SK-N-SH treated with all-trans-retinoic acid at 6 μM for 48 hours (cell line): ENCODE measurements around the gene PLEKHG5.

Source experiments
- ATAC-seq: fragments of 200-7000 bp; cut with Tn5 transposase; 3 replicates; pipeline ENCODE4 v1.9.1; 2020; ENCODE audit warnings: mild to moderate bottlenecking, moderate library complexity
- ARNTL ChIP-seq: fragments of 450-650 bp; formaldehyde crosslinking; IDR thresholded peaks from 2 replicates; pipeline ENCODE4 v1.5.0; 2020; ENCODE audit warnings: low read depth, mild to moderate bottlenecking, moderate library complexity, borderline replicate concordance
- BACH2 ChIP-seq: fragments of 250-450 bp; sonication (Bioruptor Pico); IDR thresholded peaks from 2 replicates; pipeline ENCODE4 v1.9.0; 2021; ENCODE audit warnings: mild to moderate bottlenecking, borderline replicate concordance
- CSDC2 ChIP-seq: fragments of 250-450 bp; sonication (Bioruptor Pico); IDR thresholded peaks from 2 replicates; pipeline ENCODE4 v1.5.0; 2020; ENCODE audit warnings: mild to moderate bottlenecking, moderate library complexity
- ESRRG ChIP-seq: fragments of 250-450 bp; sonication (Bioruptor Pico); IDR thresholded peaks from 2 replicates; pipeline ENCODE4 v1.6.1; 2021; ENCODE audit warnings: mild to moderate bottlenecking
- GLIS3 ChIP-seq: fragments of 250-450 bp; sonication (Bioruptor Pico); IDR thresholded peaks from 2 replicates; pipeline ENCODE4 v1.5.0; 2020; ENCODE audit warnings: mild to moderate bottlenecking, moderate library complexity
- ISL1 ChIP-seq: fragments of 250-450 bp; sonication (Bioruptor Pico); IDR thresholded peaks from 2 replicates; pipeline ENCODE4 v2.1.2; 2022; ENCODE audit warnings: mild to moderate bottlenecking, moderate library complexity
- OSR1 ChIP-seq: fragments of 250-450 bp; sonication (Bioruptor Pico); IDR thresholded peaks from 2 replicates; pipeline ENCODE4 v1.8.0; 2022; ENCODE audit warnings: moderate library complexity, mild to moderate bottlenecking, inconsistent platforms
- PPARA ChIP-seq: fragments of 250-450 bp; sonication (Bioruptor Pico); IDR thresholded peaks from 2 replicates; pipeline ENCODE4 v1.5.0; 2020; ENCODE audit warnings: mild to moderate bottlenecking, borderline replicate concordance
- RARB ChIP-seq: fragments of 250-450 bp; sonication (Bioruptor Pico); IDR thresholded peaks from 2 replicates; pipeline ENCODE4 v1.8.0; 2021; ENCODE audit warnings: mild to moderate bottlenecking, moderate library complexity
- SNAI2 ChIP-seq: fragments of 250-450 bp; sonication (Bioruptor Pico); IDR thresholded peaks from 2 replicates; pipeline ENCODE4 v1.5.0; 2020; ENCODE audit warnings: mild to moderate bottlenecking, moderate library complexity
- TCF4 ChIP-seq: fragments of 250-450 bp; sonication (Bioruptor Pico); IDR thresholded peaks from 2 replicates; pipeline ENCODE4 v1.8.0; 2021; ENCODE audit warnings: mild to moderate bottlenecking, moderate library complexity, borderline replicate concordance
- TOX ChIP-seq: fragments of 250-450 bp; sonication (Bioruptor Pico); IDR thresholded peaks from 2 replicates; pipeline ENCODE4 v1.8.0; 2021; ENCODE audit warnings: mild to moderate bottlenecking, moderate library complexity, borderline replicate concordance
- ZC3H10 ChIP-seq: fragments of 250-450 bp; sonication (Bioruptor Pico); IDR thresholded peaks from 2 replicates; pipeline ENCODE4 v1.5.1; 2021; ENCODE audit warnings: mild to moderate bottlenecking, moderate library complexity
- ZFP3 ChIP-seq: fragments of 250-450 bp; sonication (Bioruptor Pico); IDR thresholded peaks from 2 replicates; pipeline ENCODE4 v1.5.0; 2020; ENCODE audit warnings: mild to moderate bottlenecking, moderate library complexity
- ZFP30 ChIP-seq: fragments of 450-650 bp; formaldehyde crosslinking; IDR thresholded peaks from 2 replicates; pipeline ENCODE4 v1.5.0; 2022; ENCODE audit warnings: mild to moderate bottlenecking, moderate library complexity
- ZNF565 ChIP-seq: fragments of 450-650 bp; formaldehyde crosslinking; conservative IDR thresholded peaks from 2 replicates; pipeline ENCODE4 v1.5.0; 2020; ENCODE audit warnings: low read depth, mild to moderate bottlenecking, moderate library complexity
- ZNF70 ChIP-seq: fragments of 450-650 bp; formaldehyde crosslinking; IDR thresholded peaks from 2 replicates; pipeline ENCODE4 v1.5.0; 2020; ENCODE audit warnings: mild to moderate bottlenecking, moderate library complexity
- ZNF8 ChIP-seq: fragments of 450-650 bp; formaldehyde crosslinking; IDR thresholded peaks from 2 replicates; pipeline ENCODE4 v1.5.0; 2020; ENCODE audit warnings: mild to moderate bottlenecking, moderate library complexity
- TF ChIP-seq, protein P1 (sequence below): fragments of 250-450 bp; sonication (Bioruptor Pico); IDR thresholded peaks from 2 replicates; pipeline ENCODE4 v1.5.0; 2020; ENCODE audit warnings: mild to moderate bottlenecking, moderate library complexity
- TF ChIP-seq, protein P2 (sequence below): fragments of 250-450 bp; sonication (Bioruptor Pico); IDR thresholded peaks from 2 replicates; pipeline ENCODE4 v1.5.1; 2020; ENCODE audit warnings: low read depth, mild to moderate bottlenecking, moderate library complexity
- TF ChIP-seq, protein P3 (sequence below): fragments of 250-450 bp; sonication (Bioruptor Pico); IDR thresholded peaks from 2 replicates; pipeline ENCODE4 v1.8.0; 2020; ENCODE audit warnings: mild to moderate bottlenecking, moderate library complexity, borderline replicate concordance
- TF ChIP-seq, protein P4 (sequence below): fragments of 250-450 bp; sonication (Bioruptor Pico); IDR thresholded peaks from 2 replicates; pipeline ENCODE4 v1.8.0; 2021; ENCODE audit warnings: low read depth, mild to moderate bottlenecking, moderate library complexity, borderline replicate concordance

Gene PLEKHG5

DNA sequence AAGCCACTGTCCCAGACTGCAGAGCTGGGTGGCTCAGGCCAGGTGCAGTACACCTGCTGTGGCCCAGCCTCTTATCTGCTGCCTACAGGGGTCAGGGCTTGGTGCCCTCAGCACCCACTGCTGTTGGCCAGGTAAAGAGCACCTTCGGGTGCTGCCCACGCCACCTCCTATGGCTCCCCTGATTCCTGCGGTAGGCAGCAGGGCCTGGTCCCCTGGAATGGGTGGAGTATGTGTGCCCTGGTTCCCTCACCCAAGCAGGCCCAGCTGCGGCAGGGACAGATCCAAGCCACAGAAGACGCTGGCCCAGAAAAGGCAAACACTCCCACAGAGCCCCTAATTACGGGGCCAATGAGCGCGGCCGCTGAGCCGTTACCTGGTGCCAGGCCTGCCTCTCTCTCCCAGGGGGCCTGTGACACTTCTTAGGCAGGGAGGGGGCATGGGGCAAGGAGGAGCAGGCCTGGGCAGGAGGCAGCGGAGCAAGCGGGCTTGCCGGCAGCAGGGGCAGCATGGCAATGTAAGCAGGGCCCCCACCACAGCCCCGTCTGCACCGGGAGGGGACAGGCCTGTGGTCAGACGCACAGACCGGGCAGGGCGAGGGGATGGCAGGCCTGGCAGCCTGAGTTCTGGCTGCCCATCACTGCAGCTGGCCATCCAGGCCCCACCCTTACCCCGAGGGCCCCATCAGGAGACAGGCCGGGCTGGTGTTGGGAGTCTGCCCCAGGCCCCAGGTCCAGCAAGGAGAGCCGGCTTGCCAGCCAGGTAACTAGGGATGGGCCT lies 47.9 kb downstream of the PLEKHG5 start:
- TF ChIP-seq CSDC2: no peak
- TF ChIP-seq TCF4 (CRISPR knock-in tag): no peak
- TF ChIP-seq, protein P1, sequence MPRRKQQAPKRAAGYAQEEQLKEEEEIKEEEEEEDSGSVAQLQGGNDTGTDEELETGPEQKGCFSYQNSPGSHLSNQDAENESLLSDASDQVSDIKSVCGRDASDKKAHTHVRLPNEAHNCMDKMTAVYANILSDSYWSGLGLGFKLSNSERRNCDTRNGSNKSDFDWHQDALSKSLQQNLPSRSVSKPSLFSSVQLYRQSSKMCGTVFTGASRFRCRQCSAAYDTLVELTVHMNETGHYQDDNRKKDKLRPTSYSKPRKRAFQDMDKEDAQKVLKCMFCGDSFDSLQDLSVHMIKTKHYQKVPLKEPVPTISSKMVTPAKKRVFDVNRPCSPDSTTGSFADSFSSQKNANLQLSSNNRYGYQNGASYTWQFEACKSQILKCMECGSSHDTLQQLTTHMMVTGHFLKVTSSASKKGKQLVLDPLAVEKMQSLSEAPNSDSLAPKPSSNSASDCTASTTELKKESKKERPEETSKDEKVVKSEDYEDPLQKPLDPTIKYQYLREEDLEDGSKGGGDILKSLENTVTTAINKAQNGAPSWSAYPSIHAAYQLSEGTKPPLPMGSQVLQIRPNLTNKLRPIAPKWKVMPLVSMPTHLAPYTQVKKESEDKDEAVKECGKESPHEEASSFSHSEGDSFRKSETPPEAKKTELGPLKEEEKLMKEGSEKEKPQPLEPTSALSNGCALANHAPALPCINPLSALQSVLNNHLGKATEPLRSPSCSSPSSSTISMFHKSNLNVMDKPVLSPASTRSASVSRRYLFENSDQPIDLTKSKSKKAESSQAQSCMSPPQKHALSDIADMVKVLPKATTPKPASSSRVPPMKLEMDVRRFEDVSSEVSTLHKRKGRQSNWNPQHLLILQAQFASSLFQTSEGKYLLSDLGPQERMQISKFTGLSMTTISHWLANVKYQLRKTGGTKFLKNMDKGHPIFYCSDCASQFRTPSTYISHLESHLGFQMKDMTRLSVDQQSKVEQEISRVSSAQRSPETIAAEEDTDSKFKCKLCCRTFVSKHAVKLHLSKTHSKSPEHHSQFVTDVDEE: no peak
- no peak for TF ChIP-seq OSR1
- TF ChIP-seq TOX (CRISPR knock-in tag): no peak
- no peak for TF ChIP-seq ISL1 (CRISPR knock-in tag)
- TF ChIP-seq ZC3H10 (CRISPR knock-in tag): no peak
- no peak for TF ChIP-seq PPARA (CRISPR knock-in tag)
- TF ChIP-seq ZNF70 (CRISPR knock-in tag): no peak
- no peak for TF ChIP-seq ZNF565
- TF ChIP-seq, protein P2, sequence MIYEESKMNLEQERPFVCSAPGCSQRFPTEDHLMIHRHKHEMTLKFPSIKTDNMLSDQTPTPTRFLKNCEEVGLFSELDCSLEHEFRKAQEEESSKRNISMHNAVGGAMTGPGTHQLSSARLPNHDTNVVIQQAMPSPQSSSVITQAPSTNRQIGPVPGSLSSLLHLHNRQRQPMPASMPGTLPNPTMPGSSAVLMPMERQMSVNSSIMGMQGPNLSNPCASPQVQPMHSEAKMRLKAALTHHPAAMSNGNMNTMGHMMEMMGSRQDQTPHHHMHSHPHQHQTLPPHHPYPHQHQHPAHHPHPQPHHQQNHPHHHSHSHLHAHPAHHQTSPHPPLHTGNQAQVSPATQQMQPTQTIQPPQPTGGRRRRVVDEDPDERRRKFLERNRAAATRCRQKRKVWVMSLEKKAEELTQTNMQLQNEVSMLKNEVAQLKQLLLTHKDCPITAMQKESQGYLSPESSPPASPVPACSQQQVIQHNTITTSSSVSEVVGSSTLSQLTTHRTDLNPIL (CRISPR knock-in tag): no peak
- no peak for TF ChIP-seq ESRRG (CRISPR knock-in tag)
- TF ChIP-seq GLIS3 (CRISPR knock-in tag): no peak
- no peak for TF ChIP-seq ZFP3 (CRISPR knock-in tag)
- no peak for TF ChIP-seq ZNF8 (CRISPR knock-in tag)
- ATAC-seq: no peak

DNA sequence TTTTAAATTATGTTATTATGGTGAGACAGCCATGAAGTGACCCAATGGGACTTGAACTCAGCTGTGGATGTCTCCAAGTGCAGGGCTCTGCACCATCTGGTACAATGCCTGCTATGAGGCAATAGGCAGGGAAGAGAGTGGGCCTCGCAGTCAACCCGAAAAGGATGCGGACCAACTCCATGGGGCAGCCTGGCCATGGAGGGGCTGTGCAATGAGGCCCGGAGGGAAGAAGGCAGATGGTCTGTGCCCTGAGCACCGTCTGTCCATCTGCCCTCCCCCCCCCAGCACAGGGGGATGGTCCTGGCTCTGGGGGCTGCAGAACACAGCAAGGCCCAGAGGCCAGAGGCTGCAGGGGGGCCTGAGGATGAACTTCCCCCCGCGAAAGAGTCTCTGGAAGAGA lies 49.9 kb downstream of the PLEKHG5 start:
- TF ChIP-seq GLIS3 (CRISPR knock-in tag): no peak
- TF ChIP-seq BACH2 (CRISPR knock-in tag): no peak
- no peak for TF ChIP-seq TOX (CRISPR knock-in tag)
- TF ChIP-seq TCF4 (CRISPR knock-in tag): no peak
- no peak for TF ChIP-seq ZNF70 (CRISPR knock-in tag)
- TF ChIP-seq, protein P3, sequence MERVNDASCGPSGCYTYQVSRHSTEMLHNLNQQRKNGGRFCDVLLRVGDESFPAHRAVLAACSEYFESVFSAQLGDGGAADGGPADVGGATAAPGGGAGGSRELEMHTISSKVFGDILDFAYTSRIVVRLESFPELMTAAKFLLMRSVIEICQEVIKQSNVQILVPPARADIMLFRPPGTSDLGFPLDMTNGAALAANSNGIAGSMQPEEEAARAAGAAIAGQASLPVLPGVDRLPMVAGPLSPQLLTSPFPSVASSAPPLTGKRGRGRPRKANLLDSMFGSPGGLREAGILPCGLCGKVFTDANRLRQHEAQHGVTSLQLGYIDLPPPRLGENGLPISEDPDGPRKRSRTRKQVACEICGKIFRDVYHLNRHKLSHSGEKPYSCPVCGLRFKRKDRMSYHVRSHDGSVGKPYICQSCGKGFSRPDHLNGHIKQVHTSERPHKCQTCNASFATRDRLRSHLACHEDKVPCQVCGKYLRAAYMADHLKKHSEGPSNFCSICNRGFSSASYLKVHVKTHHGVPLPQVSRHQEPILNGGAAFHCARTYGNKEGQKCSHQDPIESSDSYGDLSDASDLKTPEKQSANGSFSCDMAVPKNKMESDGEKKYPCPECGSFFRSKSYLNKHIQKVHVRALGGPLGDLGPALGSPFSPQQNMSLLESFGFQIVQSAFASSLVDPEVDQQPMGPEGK (CRISPR knock-in tag): no peak
- no peak for TF ChIP-seq OSR1
- no peak for TF ChIP-seq CSDC2
- no peak for TF ChIP-seq ZNF565
- no peak for TF ChIP-seq ZNF8 (CRISPR knock-in tag)
- TF ChIP-seq, protein P2 (CRISPR knock-in tag): no peak
- TF ChIP-seq ZC3H10 (CRISPR knock-in tag): no peak
- no peak for TF ChIP-seq ISL1 (CRISPR knock-in tag)
- no peak for TF ChIP-seq ZFP30 (CRISPR knock-in tag)
- TF ChIP-seq ESRRG (CRISPR knock-in tag): no peak
- no peak for ATAC-seq

DNA sequence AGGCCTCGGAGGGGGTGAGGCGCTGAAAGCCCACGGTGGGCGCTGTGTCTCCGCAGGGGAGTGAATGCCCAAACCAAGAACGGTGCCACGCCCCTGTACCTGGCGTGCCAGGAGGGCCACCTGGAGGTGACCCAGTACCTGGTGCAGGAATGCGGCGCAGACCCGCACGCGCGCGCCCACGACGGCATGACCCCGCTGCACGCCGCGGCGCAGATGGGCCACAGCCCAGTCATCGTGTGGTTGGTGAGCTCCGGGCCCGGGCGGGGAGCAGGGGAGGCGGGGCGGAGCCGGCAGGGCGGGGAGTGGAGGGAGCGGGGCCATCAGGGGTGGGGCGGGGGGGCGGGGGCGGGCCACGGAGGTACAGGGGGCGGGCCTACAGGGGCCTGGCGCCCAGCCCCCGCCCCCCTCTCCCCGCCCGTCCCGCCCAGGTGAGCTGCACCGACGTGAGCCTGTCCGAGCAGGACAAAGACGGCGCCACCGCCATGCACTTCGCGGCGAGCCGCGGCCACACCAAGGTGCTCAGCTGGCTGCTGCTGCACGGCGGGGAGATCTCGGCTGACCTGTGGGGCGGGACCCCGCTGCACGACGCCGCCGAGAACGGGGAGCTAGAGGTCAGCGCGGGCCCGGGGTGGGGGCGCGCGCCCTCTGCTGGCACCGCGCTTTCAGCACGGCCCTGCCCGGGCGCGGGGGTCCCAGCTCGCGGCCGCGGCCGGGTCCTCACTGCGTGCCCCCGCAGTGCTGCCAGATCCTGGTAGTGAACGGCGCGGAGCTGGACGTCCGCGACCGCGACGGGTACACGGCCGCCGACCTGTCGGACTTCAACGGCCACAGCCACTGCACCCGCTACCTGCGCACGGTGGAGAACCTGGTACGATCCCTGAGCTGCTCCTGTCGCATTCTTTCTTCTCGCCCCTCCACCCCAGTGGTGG lies 51.0 kb downstream of the PLEKHG5 start:
- no peak for TF ChIP-seq ZFP3 (CRISPR knock-in tag)
- no peak for TF ChIP-seq TCF4 (CRISPR knock-in tag)
- TF ChIP-seq TOX (CRISPR knock-in tag): no peak
- TF ChIP-seq SNAI2: no peak
- TF ChIP-seq ZC3H10 (CRISPR knock-in tag): no peak
- no peak for TF ChIP-seq ISL1 (CRISPR knock-in tag)
- TF ChIP-seq, protein P4, sequence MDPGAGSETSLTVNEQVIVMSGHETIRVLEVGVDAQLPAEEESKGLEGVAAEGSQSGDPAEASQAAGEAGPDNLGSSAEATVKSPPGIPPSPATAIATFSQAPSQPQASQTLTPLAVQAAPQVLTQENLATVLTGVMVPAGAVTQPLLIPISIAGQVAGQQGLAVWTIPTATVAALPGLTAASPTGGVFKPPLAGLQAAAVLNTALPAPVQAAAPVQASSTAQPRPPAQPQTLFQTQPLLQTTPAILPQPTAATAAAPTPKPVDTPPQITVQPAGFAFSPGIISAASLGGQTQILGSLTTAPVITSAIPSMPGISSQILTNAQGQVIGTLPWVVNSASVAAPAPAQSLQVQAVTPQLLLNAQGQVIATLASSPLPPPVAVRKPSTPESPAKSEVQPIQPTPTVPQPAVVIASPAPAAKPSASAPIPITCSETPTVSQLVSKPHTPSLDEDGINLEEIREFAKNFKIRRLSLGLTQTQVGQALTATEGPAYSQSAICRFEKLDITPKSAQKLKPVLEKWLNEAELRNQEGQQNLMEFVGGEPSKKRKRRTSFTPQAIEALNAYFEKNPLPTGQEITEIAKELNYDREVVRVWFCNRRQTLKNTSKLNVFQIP: no peak
- no peak for TF ChIP-seq ZNF8 (CRISPR knock-in tag)
- no peak for TF ChIP-seq OSR1
- TF ChIP-seq ARNTL: no peak
- TF ChIP-seq CSDC2: no peak
- TF ChIP-seq, protein P1: no peak
- no peak for TF ChIP-seq BACH2 (CRISPR knock-in tag)
- TF ChIP-seq RARB (CRISPR knock-in tag): no peak
- TF ChIP-seq ESRRG (CRISPR knock-in tag): no peak
- TF ChIP-seq GLIS3 (CRISPR knock-in tag): no peak
- peak; percentile 56 for ATAC-seq
